Posterior vena cava (tissue), 2 donors: ENCODE results near the gene CAMK1D. TPM values are rescaled to one million over a fixed set of nuclear protein-coding genes. Genes with fewer than 3 reads are reported as not detected.

Experiments used
- DNase-seq: peaks from one replicate; pipeline ENCODE4 v3.0.0-alpha.2; 2020; ENCODE audit warnings: low spot score
- intact Hi-C, 2 donors: fragments of 100-400 bp; cut with DNase I; formaldehyde crosslinking; loops; one replicate each; pipeline versions ENCODE4 v1.14.1 to v1.14.2; 2022 to 2023
- total RNA-seq, 2 donors: library from RNA; stranded (reverse); fragmentation: NEBNext Ultra II Directional; extraction: Animal tissue kit (Norgen Biotek cat#: 25700); gene quantifications; one replicate each; pipeline ENCODE4 v1.2.1, GENCODE V29; 2021
- donor health status: DM: yes; HTN: yes; CAD: no.
- donor health status: DM: yes; HTN: yes; CAD: no.

Gene CAMK1D
- total RNA-seq, 2 donors from 2014 or later, result 12.2 to 17.8 TPM

- intact Hi-C loops, result no loop called here
- no peak for DNase-seq
Observed at GRCh38 chr10:12684784-12685183, 335.4 kb downstream of the CAMK1D start.

DNA sequence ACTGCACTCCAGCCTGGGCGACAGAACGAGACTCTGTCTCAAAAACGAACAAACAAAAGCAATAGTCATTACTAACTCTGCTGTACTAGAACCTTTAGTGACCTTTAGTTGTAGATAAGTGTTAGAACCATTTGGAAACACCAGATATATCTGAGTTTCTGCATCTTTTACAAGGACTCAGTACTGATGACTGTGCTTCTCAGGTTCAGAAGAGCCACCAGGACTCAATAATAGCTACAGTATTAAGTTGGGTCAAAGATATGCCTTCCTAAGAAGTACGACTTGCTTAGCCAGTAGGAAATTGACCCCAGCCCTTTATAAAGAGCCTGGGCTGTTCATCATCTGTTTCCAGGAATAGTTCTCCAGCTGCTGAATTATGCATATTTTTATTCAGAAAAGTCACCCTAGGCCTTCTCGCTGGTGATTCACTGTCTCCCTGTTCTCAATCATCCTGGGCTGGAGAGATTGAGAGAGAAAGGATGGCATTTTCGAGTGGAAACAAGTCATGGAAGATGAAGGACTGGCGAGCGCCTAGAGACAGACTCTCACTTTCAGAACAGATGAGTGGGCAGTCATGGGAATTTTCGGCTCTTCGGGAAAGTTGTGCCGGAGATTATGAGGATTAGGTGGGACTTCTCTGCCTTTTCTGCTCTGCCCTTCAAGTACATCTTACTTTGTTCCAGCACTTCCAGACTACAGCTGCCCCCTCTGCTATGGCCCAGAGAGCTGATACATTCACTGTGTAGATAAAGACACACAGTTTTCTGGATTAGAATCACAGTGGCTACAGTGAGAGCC, 336.1 kb downstream of the CAMK1D start:
- intact Hi-C loops, result no loop called here
- DNase-seq, result no peak

DNA sequence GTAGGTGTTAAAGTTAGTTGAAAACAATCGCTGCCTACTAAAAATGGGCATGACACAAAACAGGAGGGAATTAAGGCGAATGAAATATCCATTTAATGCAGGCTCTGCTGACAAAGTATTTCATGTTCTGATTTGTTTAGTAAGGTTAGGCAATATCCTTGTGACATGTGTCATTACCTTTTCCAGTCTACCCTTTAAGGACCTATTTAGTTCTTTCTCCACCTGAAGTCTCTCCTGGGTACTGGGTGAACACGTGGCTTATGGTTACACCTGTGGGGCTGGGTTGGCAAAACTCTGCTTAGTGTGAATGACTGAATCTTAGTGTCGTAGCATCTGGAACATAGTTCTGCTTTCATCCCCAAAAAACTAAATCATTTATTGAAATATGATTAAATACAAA, 338.6 kb downstream of the CAMK1D start:
- DNase-seq, result no peak
- intact Hi-C loops, result no loop called here

DNA sequence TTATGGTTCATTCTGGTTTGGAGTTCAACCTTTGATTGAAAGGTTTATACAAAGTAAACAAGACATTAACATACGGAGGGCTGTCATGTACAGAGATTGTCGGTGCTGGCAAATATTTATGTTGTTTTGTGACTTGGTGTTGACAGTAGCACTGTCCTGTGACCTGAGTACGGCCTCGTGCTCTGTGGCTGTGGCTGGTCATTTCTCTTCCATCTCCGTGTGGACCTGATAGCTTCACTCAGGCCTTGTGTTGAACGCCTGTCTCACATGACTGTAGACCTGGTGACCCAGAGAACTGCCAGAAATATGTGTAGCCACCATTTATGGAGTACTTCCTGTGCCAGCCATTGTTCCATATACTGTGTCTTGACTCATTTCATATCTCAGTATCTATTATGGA, 340.5 kb downstream of the CAMK1D start:
- intact Hi-C loops, result no loop called here
- no peak for DNase-seq

- intact Hi-C loops, result no loop called here
- no peak for DNase-seq
Observed at GRCh38 chr10:12690525-12691126, 341.3 kb downstream of the CAMK1D start.

GRCh38 chr10:12691596-12691995, 342.2 kb downstream of the CAMK1D start:
- no peak for DNase-seq
- intact Hi-C loops, result no loop called here

- intact Hi-C loops, result no loop called here
- DNase-seq, result no peak
Observed at GRCh38 chr10:12697764-12698163, 348.4 kb downstream of the CAMK1D start.

GRCh38 chr10:12699258-12699700, 349.9 kb downstream of the CAMK1D start:
- intact Hi-C loops, result no loop called here

DNA sequence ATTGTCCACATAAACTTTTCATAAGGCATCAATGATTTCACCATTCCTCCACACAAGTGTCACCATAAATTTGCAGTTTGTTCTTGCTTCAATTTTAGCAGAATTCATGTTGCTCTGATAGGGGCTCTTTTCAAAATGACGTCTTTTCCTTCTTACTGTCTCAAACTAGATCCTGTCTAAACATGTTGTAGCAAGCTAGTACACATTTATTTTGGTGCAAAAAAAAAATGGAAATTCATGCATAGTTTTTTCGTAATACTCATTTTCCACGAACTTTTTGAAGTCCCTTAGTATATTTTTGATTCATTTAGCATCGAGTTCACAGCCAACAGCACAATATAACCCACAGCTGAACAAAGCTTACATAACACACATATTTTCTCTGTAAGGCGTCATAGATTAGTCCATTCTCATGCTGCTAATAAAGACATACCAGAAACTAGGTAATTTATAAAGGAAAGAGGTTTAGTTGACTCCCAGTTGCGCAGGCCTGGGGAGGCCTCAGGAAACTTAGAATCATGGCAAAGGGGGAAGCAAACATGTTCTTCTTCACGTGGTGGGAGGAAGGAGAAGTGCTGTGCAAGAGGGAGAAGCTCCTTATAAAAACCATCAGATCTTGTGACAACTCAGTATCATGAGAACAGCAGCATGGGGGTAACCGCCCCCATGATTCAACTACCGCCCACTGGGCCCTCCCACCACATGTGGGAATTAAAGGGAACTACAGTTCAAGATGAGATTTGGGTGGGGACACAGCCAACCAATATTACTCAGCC, 350.6 kb downstream of the CAMK1D start:
- intact Hi-C loops, result loop anchor here in 1 of 2 donors (10.0 kb wide), 1 partner anchor 435 kb away; no protein-coding TSS in a partner anchor
- no peak for DNase-seq

More at GRCh38 chr10:12699258-12699700, 349.9 kb downstream of the CAMK1D start:
- DNase-seq, result no peak

GRCh38 chr10:12700557-12700874, 351.2 kb downstream of the CAMK1D start:
- DNase-seq, result no peak
- intact Hi-C loops, result loop anchor here in 1 of 2 donors (10.0 kb wide), 1 partner anchor 436 kb away; no protein-coding TSS in a partner anchor

- no peak for DNase-seq
- intact Hi-C loops, result loop anchor here in 1 of 2 donors (10.0 kb wide), 1 partner anchor 437 kb away; no protein-coding TSS in a partner anchor
Observed at GRCh38 chr10:12701696-12702095, 352.3 kb downstream of the CAMK1D start.

GRCh38 chr10:12702215-12702770, 352.9 kb downstream of the CAMK1D start:
- intact Hi-C loops, result loop anchor here in 1 of 2 donors (10.0 kb wide), 1 partner anchor 437 kb away; no protein-coding TSS in a partner anchor
- DNase-seq, result no peak

- DNase-seq, result no peak
- intact Hi-C loops, result loop anchor here in 1 of 2 donors (10.0 kb wide), 1 partner anchor 438 kb away; no protein-coding TSS in a partner anchor
Observed at GRCh38 chr10:12703126-12703525, 353.8 kb downstream of the CAMK1D start.

GRCh38 chr10:12703813-12704212, 354.5 kb downstream of the CAMK1D start:
- DNase-seq, result no peak
- intact Hi-C loops, result loop anchor here in 1 of 2 donors (10.0 kb wide), 1 partner anchor 439 kb away; no protein-coding TSS in a partner anchor

DNA sequence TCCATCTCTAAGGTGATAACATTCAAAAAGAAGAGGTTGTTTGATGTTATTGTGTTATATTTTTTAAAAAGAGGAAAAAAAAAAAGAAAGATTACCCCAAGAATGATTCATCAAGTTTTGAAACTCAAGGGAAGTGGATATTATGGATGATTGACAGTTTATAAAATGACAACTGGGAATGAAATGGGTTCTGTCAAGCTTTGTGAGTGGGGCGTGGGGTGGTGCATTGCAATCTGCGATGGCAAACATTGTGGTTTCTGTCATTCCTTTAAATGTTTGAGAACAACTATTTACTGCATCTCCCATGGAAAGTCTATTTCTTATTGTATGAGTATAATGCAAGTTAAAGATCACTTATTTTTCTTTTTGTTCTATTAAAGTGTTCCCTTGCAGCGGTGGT, 355.1 kb downstream of the CAMK1D start:
- DNase-seq, result no peak
- intact Hi-C loops, result loop anchor here in 1 of 2 donors (10.0 kb wide), 1 partner anchor 440 kb away; no protein-coding TSS in a partner anchor

DNA sequence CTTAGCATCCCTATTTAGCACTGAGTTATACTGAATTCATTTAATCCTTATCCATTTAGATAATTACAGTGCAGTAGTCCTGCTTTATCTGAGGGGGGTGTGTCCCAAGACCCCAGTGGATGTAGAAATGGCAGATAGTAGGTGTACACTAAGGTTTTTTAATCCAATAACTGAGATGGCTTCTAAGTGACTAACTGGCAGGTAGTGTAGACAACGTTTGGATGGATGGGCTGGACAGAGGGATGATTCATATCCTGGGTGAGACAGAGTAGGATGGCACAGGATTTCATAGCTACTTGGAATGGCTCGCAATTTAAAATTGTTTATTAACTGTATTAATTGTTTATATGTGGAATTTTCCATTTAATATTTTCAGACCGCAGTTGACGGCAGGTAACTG, 356.6 kb downstream of the CAMK1D start:
- DNase-seq, result no peak
- intact Hi-C loops, result loop anchor here in 1 of 2 donors (10.0 kb wide), 1 partner anchor 441 kb away; no protein-coding TSS in a partner anchor

GRCh38 chr10:12707461-12708185, 358.3 kb downstream of the CAMK1D start:
- intact Hi-C loops, result loop anchor here in 1 of 2 donors (10.0 kb wide), 1 partner anchor 443 kb away; no protein-coding TSS in a partner anchor
- DNase-seq, result no peak

DNA sequence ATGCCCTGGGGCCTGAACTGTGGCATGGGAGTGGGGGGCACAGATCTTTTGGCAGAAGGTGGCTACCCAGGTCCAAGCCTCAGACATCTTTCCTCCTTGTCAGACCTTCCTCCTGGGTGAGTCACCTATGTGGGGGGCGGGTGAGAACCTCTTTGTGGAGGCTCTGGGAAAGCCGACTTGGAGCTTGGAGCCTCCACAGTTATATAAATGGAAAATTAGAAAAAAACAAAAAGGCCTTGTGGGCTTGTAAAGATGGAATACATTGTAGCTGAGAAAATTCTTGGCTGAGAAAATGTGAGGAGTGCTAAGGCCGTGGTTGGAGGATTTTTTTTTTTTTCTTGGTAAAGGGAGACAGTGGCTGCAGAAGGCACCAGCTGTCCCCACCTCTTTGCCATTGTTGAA, 359.7 kb downstream of the CAMK1D start:
- DNase-seq, result no peak

More for the DNA sequence above, 359.7 kb downstream of the CAMK1D start:
- intact Hi-C loops, result loop anchor here in 1 of 2 donors (10.0 kb wide), 1 partner anchor 444 kb away; no protein-coding TSS in a partner anchor
